RWPE1 (cell line): ENCODE measurements around the gene LRP1B.

Experiments used
- CTCF ChIA-PET: fragments of 350-600 bp; sonication (Branson Sonifier 250); formaldehyde crosslinking; extraction: SDS; loops from one replicate; lab custom pipeline; 2021; lab: Yijun Ruan, JAX
- POLR2A ChIA-PET: fragments of 400-600 bp; formaldehyde crosslinking; extraction: SDS; loops from one replicate; lab custom pipeline; 2020; ENCODE audit warnings: antibody characterized with exemption; ENCODE audit not compliant: low non-redundant PET; lab: Yijun Ruan, JAX
- DNase-seq: peaks from one replicate; pipeline ENCODE4 v3.0.0; 2012; ENCODE audit warnings: low spot score
- H3K27ac ChIP-seq: fragments of 450-650 bp; 2 replicates; pipeline ENCODE4 v1.5.1; 2017
- TF ChIP-seq, protein P1 (sequence below): fragments of 450-650 bp; conservative IDR thresholded peaks from 2 replicates; pipeline ENCODE4 v1.5.1; 2017; ENCODE audit warnings: low read depth, mild to moderate bottlenecking

LRP1B gene

DNA sequence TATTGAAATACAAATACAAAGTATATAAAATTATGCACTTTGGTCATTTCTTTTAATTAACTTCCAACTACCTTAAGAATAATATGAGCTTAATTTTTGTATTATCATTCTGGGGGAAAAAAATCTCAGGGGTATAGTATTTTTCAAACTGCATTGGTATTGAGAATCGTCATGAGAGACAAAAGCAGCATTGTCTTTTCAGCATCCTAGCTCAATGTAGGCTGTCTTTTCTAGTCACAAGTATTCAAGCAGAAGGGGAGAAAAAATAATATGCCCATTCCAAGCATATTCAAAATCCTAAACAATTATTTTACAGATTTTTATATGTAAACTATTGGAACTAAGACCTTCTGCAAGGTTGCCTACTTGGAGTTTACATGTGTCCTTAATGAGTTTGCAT is 693.3 kb downstream of the LRP1B start:
- ChIA-PET POLR2A (no interaction called here), CTCF (no interaction called here)
- no peak overlapping the region for H3K27ac ChIP-seq
- DNase-seq = no peak
- TF ChIP-seq, protein P1, sequence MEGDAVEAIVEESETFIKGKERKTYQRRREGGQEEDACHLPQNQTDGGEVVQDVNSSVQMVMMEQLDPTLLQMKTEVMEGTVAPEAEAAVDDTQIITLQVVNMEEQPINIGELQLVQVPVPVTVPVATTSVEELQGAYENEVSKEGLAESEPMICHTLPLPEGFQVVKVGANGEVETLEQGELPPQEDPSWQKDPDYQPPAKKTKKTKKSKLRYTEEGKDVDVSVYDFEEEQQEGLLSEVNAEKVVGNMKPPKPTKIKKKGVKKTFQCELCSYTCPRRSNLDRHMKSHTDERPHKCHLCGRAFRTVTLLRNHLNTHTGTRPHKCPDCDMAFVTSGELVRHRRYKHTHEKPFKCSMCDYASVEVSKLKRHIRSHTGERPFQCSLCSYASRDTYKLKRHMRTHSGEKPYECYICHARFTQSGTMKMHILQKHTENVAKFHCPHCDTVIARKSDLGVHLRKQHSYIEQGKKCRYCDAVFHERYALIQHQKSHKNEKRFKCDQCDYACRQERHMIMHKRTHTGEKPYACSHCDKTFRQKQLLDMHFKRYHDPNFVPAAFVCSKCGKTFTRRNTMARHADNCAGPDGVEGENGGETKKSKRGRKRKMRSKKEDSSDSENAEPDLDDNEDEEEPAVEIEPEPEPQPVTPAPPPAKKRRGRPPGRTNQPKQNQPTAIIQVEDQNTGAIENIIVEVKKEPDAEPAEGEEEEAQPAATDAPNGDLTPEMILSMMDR = no peak

DNA sequence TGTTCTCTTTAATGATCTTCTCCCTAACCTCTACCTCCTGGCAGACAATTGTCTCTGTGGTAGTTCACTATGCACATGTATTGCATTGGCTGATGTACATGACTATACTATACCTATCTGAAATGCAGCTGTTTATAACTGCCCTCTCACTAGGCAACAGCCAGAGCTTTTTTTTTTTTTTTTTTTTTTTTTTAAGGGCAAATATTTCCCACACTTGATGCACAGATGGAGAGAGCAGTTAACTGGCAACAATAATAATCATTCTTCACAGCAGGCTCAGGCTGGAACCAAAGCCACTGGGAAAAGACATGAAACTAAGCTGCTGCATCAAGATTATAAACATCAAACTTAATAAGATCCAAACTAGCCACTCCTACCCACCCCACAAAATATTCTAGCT is 707.7 kb downstream of the LRP1B start:
- no peak overlapping the region for H3K27ac ChIP-seq
- DNase-seq = no peak
- ChIA-PET POLR2A (no interaction called here), CTCF (no interaction called here)
- TF ChIP-seq, protein P1 = no peak

DNA sequence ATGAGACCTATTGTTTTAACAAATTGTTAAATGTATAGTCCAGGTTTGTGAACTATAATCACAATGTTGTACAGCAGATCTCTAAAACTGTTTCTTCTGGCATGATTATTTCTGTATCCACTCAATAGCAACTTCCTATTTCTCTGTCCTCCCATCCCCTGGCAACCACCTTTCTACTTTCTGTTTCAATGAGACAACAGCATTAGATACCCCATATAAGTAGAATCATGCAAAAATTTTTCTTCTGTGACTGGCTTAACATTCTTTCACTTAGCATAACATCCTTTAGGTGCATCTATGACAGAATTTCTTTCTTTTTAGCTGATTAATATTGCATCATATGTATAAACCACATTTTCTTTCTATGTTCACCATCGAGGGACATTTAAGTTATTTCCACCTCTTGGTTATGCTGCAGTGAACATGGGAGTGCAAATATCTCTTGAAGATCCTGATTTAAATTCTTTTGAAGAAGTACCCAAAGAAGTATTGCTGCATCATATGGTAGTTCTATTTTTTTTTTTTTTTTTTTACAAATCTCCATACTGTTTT is 713.5 kb downstream of the LRP1B start:
- no peak for DNase-seq
- no peak overlapping the region for H3K27ac ChIP-seq
- CTCF ChIA-PET = no interaction called here
- POLR2A ChIA-PET = no interaction called here
- TF ChIP-seq, protein P1 = no peak

- ChIA-PET CTCF (no interaction called here), POLR2A (no interaction called here)
- no peak overlapping the region for H3K27ac ChIP-seq
- DNase-seq = no peak
- TF ChIP-seq, protein P1 = no peak
These were observed 719.4 kb downstream of the LRP1B start for GRCh38 chr2:141411419-141411818.

- no peak for DNase-seq
- CTCF ChIA-PET = no interaction called here
- POLR2A ChIA-PET = no interaction called here
These were observed 731.5 kb downstream of the LRP1B start for GRCh38 chr2:141399270-141399669.

GRCh38 chr2:141393214-141393545 is 737.6 kb downstream of the LRP1B start:
- POLR2A ChIA-PET = no interaction called here
- TF ChIP-seq, protein P1 = no peak
- CTCF ChIA-PET = no interaction called here
- no peak overlapping the region for H3K27ac ChIP-seq
- no peak for DNase-seq

More at GRCh38 chr2:141399270-141399669, 731.5 kb downstream of the LRP1B start:
- H3K27ac ChIP-seq = no peak overlapping the region
- TF ChIP-seq, protein P1 = no peak
